GM18858 (cell line): ENCODE data around the gene PLAGL2.
A peak's percentile ranks its signal among the peaks of the same experiment; 100 is the strongest.
"Not testable (repeated sequence)": the region's sequence is repeated elsewhere in the genome, so short reads cannot be mapped to it uniquely, and the experiment has no call there.

Source experiments
- ATAC-seq: cut with Tn5 transposase; IDR thresholded peaks from one replicate; pipeline ENCODE4 v1.9.1; 2021; ENCODE audit not compliant: unreplicated experiment

PLAGL2 gene

DNA sequence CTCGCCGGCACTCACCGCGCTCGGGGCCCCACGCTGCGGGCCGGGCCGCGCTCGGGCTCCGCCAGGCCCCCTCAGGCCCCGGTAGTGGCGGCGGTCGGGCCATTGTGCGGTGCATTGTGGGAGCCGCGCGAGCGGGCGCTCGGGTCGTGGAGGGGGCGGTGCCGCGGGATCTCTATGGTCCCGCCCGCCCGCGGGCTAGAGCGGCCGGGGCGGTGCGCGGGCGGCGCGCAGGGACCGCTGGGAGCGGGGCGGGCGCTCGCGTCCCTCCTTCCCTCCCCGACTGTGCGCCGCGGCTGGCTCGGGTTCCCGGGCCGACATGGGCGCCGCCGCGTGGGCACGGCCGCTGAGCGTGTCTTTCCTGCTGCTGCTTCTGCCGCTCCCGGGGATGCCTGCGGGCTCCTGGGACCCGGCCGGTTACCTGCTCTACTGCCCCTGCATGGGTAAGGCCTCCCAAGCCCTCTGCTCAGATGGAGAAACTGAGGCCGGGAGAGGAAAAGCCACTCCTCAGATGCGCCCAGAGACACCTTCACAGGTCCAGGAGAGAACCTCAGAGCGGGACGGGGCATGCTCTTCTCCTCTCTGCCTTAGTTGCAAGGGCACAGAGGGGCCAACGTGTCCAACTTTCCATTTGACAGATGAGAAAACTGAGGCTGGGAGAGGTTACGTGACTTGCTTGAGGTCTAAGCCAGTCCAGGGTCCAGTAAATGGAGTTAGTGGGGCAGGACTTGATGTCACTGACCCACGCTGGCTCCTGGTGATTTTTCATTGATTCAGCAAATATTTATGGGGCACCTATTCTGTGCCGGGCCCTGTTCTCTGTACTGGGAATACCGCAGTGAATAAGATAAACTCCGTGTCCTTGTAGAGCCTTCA is at the start of gene PLAGL2, which contains the start of gene POFUT1:
Gene PLAGL2, minus strand, starts transcription at position 118 of the 873 bp plus-strand sequence. CDS start 5,565 bp downstream, outside the sequence.
Gene POFUT1, plus strand, starts transcription at position 255 of the 873 bp plus-strand sequence. Its CDS starts 62 bp downstream, at position 317.
- ATAC-seq = peak; percentile 84

- no peak for ATAC-seq
Measured at GRCh38 chr20:32252189-32252588, 44.6 kb upstream of the PLAGL2 start.

DNA sequence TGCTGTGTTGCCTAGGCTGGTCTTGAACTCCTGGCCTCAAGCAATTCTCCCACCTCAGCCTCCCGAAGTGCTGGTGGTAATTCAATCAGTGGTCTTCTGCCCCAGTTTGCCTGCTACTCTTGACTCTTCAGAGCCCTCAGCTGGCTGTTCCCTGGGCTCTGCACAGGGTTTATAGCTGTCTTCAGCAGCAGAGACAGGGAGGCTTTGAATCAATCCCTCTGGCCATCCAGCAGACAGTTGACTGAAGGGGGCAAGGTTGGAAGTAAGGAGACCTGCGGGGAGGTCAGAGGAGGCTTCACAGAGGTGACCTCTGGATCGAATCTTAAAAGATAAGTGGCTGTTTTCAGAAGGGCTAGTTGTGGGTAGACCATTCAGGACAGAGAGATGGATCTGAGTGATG is 43.9 kb upstream of the PLAGL2 start:
- no peak for ATAC-seq

DNA sequence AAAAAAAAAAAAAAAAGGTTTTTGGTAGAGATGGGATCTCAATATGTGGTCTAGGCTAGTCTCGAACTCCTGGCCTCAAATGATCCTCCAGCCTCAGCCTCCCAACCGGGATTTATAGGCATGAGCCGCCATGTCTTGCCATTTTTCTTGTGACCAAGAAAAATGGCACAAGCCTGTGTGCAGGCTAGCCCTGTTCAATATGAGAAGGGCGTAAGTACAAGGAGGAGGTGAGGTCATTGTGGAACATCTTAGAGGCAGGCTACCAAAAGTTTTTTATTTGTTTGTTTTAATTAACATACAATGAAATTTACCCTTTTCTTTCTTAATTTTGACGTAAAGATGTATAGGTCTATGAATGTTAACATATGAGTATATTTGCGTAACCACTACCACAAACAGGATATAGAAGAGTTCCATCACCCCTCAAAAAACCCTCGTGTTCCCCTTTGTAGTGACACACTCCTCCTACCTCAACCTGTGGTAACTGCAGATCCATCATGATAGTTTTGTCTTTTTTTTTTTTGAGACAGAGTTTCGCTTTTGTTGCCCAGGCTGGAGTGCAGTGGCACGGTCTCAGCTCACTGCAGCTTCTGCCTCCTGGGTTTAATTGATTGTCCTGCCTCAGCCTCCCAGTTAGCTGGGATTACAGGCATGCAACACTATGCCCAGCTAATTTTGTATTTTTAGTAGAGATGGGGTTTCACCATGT is 41.6 kb upstream of the PLAGL2 start:
- ATAC-seq = no peak

GRCh38 chr20:32248043-32248442 is 40.5 kb upstream of the PLAGL2 start:
- no peak for ATAC-seq

- ATAC-seq = not testable (repeated sequence)
Measured at GRCh38 chr20:32246208-32246607, 38.7 kb upstream of the PLAGL2 start.

DNA sequence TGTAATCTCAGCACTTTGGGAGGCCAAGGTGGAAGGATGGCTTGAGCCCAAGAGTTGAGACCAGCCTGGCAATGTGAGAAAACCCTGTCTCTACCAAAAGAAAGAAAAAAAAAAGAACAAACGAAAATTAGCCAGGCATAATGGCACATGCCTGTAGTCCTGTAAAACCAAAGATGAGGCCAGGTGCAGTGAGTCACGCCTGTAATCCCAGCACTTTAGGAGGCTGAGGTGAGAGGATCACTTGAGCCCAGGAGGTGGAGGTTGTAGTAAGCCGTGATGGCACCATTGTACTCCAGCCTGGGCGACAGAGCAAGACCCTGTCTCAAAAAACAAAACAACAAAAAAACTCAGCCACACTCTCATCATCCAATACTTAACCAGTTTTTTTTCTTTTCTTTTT is 37.4 kb upstream of the PLAGL2 start:
- ATAC-seq = no peak

DNA sequence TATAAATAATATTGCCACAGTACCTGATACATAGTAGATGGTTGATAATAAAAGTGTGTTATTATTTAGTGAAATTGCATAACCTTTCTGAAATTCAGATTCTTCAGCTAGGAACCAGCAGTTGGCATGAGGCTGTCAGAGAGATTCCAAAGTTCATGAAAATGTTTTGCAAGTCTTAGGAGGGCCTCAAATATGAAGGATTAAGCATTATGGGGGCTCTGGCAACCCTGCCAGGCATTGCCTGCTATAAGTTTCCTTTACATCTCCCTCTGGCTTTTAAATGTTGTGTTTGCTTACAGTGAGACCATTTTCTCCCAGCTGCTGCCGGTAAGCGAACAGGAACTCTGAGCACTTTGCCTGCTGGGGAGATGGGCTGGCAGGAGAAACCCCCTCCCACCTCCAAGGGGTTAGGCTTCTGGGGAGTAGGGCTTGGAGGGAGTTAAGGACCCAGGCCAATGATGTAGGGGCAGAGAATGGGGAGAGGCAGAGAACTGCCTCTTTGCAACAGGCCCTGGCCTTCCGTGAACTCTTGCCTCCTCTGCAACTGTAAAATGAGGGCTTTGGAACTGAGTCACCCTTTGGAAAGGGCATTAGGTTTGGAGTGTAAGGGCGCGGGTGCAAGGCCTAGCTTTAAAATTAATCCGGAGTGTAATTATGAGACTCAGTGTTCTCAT is 36.7 kb upstream of the PLAGL2 start:
- ATAC-seq = no peak

DNA sequence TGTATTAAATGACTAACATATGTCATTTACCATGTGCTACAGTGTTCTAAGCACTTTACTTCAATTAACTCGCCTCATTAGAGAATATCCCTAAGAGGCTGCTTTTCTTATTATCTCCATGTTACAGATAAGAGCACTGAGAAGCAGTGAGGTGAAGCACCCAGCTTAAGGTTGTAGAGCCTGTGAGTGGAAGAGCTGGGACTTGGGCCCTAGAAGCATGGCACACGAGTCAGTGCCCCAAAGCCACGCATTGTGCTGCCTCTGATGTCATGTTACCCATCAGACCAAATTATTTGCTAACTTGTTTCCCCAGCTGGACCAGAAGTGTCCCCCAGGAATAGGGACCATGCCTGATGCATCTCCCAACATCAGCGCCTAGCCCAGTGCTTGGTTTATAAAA is 34.3 kb upstream of the PLAGL2 start:
- no peak for ATAC-seq

DNA sequence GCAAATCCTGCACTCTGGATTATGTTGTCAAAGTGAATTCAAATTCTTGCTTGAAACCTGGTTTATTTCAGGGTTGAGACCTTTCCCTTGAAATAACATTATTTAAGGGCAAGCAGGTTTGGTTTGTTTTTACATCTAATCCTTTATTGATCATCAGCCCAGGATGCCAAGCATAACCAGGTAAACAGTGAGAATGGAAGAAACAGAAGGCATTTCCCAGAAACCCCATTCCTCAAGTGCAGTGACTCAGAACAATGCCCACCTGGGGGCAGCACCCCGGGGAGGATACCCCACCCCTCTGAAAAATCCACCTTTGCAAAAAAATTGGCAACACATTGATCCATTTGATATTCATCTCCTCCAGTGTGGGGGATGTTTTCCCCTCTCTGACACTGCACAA is 32.7 kb upstream of the PLAGL2 start:
- no peak for ATAC-seq

GRCh38 chr20:32238483-32239425 is 31.2 kb upstream of the PLAGL2 start:
- ATAC-seq = no peak

GRCh38 chr20:32237419-32237818 is 29.9 kb upstream of the PLAGL2 start:
- no peak for ATAC-seq

GRCh38 chr20:32236819-32237218 is 29.3 kb upstream of the PLAGL2 start:
- no peak for ATAC-seq

- no peak for ATAC-seq
Measured at GRCh38 chr20:32236048-32236533, 28.5 kb upstream of the PLAGL2 start.

DNA sequence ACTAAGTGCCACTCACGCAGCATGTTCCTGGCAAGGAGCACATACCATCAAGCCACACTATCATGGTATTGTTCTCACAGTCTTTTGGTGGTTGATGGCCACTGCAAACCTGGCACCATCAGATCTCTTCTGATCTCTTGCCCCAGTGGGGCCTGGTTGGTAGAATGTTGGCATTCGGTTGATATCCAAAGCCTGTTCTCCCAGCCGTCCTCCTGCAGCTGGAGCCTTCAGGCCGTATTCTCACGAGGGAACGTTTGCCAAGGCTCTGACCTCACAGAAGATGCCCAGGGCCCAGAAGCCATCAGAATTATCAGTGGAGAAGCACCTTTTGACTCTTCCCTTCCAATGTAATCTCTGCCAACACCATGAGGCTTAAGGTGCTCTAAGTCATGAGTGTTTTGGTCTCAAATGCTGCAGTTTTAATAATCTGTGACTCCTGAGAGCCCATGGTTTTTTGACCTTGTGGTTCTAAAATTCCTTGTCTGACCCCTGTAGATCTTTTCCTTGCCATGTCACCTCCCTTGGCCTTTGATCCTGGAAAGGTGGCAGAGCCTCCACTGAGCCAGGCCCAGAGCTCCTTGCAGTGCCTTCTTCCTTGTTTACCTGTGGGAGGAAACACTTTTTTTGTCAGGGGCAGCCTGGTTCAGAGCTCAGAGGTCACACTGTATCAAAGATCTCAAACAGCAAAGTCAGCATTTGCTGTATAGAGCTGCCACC is 27.9 kb upstream of the PLAGL2 start:
- ATAC-seq = no peak

DNA sequence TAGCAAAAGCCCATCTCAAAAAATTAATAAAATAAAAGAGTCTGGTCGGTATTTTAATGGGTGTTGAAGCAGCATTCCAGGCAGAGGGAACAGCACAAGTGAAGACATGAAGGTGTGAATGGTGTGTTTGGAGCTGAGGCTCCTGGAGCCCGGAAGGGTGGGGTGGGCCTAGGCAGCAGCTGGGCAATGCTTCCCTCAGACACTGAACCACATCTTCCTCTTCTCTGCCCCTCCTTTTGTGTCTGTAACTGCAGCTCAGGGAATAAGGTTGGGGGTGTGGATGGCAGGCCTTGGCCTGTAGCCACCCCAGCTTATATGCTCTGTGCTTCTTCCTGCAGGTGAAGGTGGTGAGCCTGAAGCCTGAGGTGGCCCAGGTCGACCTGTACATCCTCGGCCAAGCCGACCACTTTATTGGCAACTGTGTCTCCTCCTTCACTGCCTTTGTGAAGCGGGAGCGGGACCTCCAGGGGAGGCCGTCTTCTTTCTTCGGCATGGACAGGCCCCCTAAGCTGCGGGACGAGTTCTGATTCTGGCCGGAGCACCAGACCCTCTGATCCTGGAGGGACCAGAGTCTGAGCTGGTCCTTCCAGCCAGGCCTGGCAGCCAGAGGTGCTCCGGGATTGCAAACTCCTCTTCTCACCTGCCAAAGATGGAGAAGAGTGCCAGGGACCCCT is 26.7 kb upstream of the PLAGL2 start:
- no peak for ATAC-seq

DNA sequence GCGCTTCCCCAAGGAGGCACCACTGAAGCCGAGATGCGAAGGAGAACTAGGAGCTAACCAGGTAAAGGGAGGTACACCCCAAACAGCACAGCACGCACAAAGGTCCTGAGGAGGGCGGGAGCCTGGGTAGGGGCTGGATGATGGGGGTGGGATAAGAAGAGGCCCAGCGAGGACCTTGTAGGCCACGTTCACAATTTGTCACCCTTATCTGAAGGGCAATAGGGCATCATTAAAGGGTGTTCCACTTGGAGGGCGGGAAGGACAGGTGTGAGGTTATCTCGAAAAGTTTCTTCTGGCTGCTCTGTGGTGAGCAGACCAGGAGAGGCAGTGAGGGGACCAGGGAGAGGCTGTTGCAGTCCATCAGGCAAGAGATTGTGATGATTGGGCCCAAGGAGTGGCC is 25.7 kb upstream of the PLAGL2 start:
- no peak for ATAC-seq

DNA sequence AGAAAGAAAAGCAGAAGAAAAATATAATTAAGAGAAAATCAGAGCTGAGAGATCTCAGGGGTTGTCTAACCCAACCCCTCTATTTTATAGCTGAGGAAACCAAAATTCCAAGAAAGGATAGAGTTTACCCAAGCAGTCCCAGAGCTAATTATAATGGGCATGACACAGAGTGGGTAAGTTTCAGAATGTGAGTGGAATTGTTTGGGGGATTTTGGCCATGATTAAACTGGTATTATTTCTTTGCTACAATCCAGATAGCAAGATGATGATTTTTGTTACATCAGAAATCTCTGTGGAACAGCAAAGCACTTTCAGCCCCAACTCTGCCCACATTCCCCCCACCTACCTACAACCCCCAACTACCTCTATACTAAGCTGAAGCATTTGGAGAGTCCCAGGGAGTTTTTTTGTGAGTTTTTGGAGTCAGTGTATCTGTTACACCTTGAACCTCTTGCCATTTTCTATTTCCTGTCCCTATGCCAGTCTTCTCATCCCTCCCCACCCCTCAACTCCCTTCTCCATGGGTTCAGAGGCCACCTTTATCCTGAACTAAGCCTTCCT is 24.9 kb upstream of the PLAGL2 start:
- no peak for ATAC-seq

DNA sequence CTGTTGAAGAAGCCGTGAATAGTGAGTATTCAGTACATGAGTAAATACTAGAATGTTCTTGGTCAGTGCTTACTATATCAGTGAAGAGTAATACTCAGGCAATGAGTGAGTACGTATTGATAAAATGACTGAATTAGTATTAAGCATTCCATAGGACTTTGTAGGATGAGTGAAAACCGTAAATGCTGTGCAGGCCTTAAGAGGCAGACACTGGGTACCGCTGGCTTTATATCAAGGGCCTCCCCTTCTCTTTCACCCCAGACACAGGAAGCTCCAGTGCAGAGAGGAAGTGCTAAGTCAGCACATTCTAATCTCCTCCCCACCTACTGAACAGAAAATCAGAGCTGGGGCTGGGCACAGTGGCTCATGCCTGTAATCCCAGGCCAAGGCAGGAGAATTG is 24.3 kb upstream of the PLAGL2 start:
- no peak for ATAC-seq
